ENCODE data around the gene PRKACG.

The PRKACG gene

DNA sequence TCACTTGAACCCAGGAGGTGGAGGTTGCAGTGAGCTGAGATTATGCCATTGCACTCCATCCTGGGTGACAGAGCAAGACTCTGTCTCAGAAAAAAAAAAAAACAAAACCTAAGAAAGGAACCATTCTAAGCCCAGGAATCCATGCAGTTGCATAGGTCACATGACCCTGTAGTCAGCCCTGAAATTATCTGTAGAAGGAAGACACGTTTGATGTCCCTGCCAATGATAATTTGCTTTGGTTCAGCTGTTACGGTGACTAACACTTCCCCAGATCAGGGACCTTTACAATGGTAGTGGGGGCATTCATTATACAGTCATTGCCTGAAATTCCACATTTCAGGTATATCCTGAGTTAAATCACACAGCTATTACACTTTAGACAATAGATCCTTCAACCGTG lies 50.5 kb downstream of the PRKACG start:
- Histone ChIP-seq H3K27me3 (ENCODE audit: control insufficient read depth, low read length) (no peaks in the 10 kb centered on the region), H3K4me2 (ENCODE audit: low read length) (no peak overlapping the region), H3K36me3 (ENCODE audit: control insufficient read depth, low read length) (no peaks in the 10 kb centered on the region), H3K4me1 (ENCODE audit: control insufficient read depth, low read length) (peaks cover 5% of the 10 kb centered on the region), H3F3A (ENCODE audit: control insufficient read depth, insufficient read depth) (no peaks in the 10 kb centered on the region), H3K4me3 (ENCODE audit: low read length) (no peak overlapping the region), H3K9me2 (replicated peaks; ENCODE audit: control insufficient read depth, low read length) (no peaks in the 10 kb centered on the region), H3K27ac (ENCODE audit: low read depth, low read length) (no peak overlapping the region), H3K9me3 (ENCODE audit: control insufficient read depth, insufficient read depth, low read length) (no peaks in the 10 kb centered on the region), H3K79me2 (ENCODE audit: control insufficient read depth, low read length) (no peaks in the 10 kb centered on the region), H4K20me1 (ENCODE audit: control insufficient read depth, insufficient read depth, low read depth, low read length) (no peaks in the 10 kb centered on the region)
- TF ChIP-seq CTCF (IDR thresholded peaks at IDR 0.05; ENCODE audit: low read depth, low read length, poor library complexity, severe bottlenecking) (no peak), EZH2phosphoT487 (IDR thresholded peaks at IDR 0.05; ENCODE audit: borderline replicate concordance, low read length) (no peak)

All from DOHH2 (cell line).